GM20431 (cell line): ENCODE results near the gene HDLBP.

ENCODE experiments used
- in situ Hi-C: fragments of 300-500 bp; cut with MseI, MboI; formaldehyde crosslinking; loops from one replicate; pipeline ENCODE4 v1.15.0; 2020; ENCODE audit warnings: low sequenced_read_pairs; ENCODE audit not compliant: unreplicated experiment

The HDLBP gene

GRCh38 chr2:241260911-241261310 is 54.6 kb downstream of the HDLBP start:
- in situ Hi-C loops: no loop called here

- in situ Hi-C loops: no loop called here
Measured at GRCh38 chr2:241258505-241259280, 56.8 kb downstream of the HDLBP start.

GRCh38 chr2:241257419-241258032 is 57.9 kb downstream of the HDLBP start:
- in situ Hi-C loops: no loop called here

GRCh38 chr2:241256168-241256545 is 59.3 kb downstream of the HDLBP start:
- in situ Hi-C loops: no loop called here

GRCh38 chr2:241255542-241256167 is 59.8 kb downstream of the HDLBP start:
- in situ Hi-C loops: no loop called here

GRCh38 chr2:241254904-241255351 is 60.5 kb downstream of the HDLBP start:
- in situ Hi-C loops: no loop called here

GRCh38 chr2:241252778-241253475 is 62.5 kb downstream of the HDLBP start:
- in situ Hi-C loops: no loop called here

GRCh38 chr2:241249654-241250053 is 65.8 kb downstream of the HDLBP start:
- in situ Hi-C loops: no loop called here

- in situ Hi-C loops: no loop called here
Measured at GRCh38 chr2:241248897-241249296, 66.6 kb downstream of the HDLBP start.

- in situ Hi-C loops: no loop called here
Measured at GRCh38 chr2:241248289-241248688, 67.2 kb downstream of the HDLBP start.

GRCh38 chr2:241244368-241244767 is 71.1 kb downstream of the HDLBP start:
- in situ Hi-C loops: no loop called here

- in situ Hi-C loops: no loop called here
Measured at GRCh38 chr2:241242306-241242705, 73.2 kb downstream of the HDLBP start.

- in situ Hi-C loops: no loop called here
Measured at GRCh38 chr2:241241669-241242068, 73.8 kb downstream of the HDLBP start.

- in situ Hi-C loops: no loop called here
Measured at GRCh38 chr2:241240320-241241004, 75.0 kb downstream of the HDLBP start.

- in situ Hi-C loops: no loop called here
Measured at GRCh38 chr2:241239552-241240202, 75.8 kb downstream of the HDLBP start.

- in situ Hi-C loops: no loop called here
Measured at GRCh38 chr2:241238693-241239198, 76.7 kb downstream of the HDLBP start.

GRCh38 chr2:241237949-241238371 is 77.5 kb downstream of the HDLBP start:
- in situ Hi-C loops: no loop called here

- in situ Hi-C loops: no loop called here
Measured at GRCh38 chr2:241237047-241237446, 78.4 kb downstream of the HDLBP start.

GRCh38 chr2:241235859-241236593 is 79.4 kb downstream of the HDLBP start:
- in situ Hi-C loops: no loop called here
